HG02840 (cell line): ENCODE data around the gene RAI14.

ENCODE experiments used
- ATAC-seq: cut with Tn5 transposase; IDR thresholded peaks from one replicate; pipeline ENCODE4 v1.9.1; 2021; ENCODE audit warnings: mild to moderate bottlenecking, moderate library complexity, moderate number of reproducible peaks; ENCODE audit not compliant: unreplicated experiment, low FRiP score

The RAI14 gene

DNA sequence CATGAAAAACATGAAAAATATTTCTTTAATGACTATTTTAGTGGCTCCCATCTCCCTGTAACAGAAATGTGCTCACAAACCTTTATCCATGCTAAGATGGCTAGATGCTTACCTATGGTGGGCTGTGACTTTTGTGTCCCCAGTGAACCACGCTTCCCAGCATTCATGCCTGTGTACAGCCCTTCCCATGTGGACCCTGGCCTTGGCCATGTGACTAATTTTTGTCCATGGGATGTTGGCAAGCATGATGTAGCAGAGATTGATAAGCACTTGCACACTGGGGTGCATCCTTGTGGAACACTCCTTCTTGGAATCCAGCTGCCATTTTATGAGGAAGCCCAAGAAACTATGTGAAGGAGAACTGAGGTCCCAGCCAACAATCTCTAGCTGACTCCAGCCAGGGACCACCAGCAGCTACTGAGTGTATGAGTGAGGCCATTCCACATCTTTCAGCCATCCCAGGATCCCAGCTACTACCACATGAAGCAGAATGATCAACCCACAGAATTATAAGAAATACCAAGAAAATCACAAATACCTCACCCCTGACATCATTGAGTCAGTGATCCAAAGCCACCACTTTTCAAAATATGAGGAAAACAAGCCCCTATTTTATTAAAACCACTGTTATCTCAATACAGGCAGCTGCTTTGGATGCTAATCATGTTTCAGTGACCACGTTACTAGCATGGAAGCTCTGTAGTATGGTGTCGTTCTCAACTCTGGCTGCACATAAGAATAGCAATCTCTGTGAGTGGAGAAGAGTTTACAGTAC, 16.1 kb upstream of the RAI14 start:
- ATAC-seq = no peak

DNA sequence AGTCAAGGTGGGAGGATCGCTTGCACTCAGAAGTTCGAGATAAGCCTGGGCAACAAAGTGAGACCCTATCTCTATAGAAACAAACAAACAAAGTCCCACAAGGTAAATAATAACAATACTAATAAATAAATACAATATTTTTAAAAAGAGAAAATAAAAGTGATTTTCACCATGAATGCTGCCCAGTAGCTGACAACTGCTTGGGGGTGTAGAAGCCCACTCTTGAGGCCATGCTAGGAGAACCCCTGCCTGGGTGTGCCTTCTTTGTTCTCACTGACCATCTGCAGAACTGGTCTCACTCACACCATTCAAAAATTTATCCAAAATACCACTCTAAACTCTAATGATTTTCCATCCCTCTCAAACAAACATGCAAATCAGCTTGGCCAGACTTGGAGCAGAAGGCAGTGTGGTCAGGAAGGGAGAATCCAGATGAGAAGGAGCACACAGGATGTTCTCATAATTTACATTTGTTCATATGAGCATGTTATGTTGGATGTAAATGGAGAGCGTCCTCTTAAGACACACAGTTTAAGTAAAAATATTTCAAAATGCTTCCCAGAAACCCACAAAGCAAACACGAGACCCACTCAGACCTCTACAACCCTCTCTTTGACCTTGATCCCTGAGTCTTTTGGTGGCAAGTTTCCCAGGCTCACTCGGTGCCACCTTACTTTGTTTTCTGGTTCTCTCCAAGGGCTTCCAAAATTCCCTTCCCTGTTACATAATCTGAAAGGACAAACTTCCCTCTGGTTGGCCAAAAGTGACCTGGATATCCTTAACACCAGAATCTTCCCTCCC, 7.9 kb upstream of the RAI14 start:
- ATAC-seq = no peak

DNA sequence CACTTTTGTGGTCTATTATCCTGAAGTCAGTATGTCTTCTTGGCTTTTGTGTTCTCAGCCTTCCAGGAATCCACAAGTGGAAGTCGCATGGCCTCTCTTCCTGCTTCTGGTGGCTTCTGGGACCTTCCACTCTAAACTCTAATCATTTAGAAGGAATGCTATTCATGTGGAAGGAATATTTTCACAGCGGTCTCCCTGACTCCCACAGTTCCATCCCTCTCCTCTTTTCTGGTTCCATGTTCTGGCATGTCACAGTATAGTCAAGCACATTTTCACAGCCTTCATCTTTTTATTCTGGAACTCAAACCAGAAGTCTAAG, 7.3 kb upstream of the RAI14 start:
- ATAC-seq = no peak

DNA sequence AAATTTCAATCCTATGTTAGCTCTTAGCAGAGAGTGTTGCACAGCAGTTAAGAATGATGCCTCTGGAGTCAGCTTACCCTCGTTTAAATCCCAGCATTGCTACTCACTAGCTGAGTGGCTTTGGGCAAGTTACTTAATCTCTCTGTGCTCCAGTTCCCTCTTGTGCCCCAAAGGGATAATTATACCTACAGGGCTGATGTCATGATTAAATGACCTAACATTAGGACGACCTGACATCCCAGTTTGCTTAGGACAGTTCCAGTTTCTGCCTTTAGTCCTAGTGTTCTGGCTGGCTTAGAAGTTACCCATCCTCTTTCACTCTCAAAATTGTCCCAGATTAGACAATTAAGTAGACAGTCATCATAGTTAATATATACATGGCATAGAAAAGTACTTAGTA, 4.3 kb upstream of the RAI14 start:
- ATAC-seq = no peak

DNA sequence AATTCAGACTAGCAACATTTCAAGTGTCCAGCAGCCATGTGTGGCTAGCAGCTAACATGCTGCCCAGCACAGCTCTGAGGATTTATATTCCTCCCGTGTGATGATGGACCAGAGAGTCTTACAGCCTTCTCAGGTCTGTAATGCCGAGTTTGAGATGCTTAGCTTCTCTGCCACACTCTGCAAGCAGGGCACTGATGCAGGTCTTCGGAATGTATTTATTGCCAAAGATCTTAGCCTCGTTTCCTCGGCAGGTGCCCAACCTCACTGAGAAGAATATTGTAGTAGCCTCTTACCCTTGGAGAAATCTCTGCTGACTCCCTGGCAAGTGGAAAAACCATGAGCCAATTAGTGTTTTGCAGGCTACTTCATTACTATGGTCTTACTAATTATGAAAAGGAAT, 3.7 kb upstream of the RAI14 start:
- no peak for ATAC-seq

DNA sequence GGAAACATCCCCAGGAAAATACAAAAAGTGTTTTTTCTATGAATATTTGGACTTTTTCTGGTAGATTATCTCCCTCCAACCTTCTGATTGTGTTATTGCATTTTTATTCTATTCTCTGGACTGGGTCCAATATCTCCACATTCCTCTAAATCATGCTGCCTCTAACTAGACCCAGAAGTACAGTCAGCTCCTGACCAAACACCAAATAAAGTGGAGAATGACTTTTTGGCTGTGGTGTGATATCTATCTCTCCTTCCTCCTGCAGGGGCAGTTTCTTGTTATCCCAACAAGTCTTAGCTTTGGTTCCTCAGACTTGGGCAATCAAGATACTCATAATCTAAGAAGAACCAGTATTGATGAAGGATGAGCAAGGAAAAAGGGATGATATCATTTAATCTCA, 3.2 kb upstream of the RAI14 start:
- ATAC-seq = no peak

DNA sequence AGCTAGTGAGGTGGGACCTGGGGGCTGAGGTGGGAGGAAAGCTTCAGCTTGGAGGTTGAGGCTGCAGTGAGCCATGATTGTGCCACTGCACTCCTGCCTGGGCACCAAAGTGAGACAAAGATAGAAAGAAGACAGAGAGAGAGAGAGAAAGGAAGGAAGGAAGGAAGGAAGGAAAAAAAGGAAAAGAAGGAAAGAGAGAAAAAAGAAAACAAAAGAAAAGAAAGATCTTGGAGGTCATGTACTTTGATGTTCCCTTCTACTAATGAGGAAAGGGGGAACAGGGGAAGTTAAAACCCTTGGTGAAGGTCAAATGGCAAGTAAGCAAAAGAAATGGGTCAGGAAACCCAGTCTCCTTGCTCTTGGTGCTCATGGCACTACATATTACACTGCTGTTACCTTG, 2.4 kb upstream of the RAI14 start:
- ATAC-seq = no peak

DNA sequence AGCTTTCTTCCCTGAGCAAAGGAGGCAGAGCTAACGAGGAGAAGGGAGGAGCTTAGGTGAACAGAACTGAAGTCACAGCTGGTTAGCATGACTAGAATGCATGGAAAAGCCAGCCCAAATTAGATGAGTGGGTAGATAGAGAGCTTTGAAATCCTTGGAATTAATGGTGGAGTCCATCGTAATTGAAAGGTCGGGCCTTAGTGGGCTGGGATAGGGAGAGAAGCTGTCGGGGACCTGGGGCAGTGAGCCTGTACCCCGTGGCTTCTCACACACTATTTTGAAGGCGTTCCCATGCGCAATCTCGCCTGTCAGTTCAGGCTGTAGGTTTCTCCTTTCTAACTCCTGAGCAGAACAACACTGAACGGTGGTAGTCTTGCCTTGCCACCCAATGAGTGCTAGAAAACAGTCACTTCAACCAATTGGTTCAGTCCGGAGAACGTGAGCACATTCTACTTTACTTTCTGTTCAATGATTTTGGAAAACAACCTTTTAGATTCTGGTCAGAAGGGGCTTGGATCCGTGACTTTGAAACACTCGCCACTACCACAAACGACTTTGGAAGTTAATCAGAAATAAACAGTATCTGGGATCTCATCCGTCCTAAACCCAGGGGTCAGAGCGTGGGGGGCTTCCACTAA, 655 bp upstream of the RAI14 start:
- no peak for ATAC-seq

DNA sequence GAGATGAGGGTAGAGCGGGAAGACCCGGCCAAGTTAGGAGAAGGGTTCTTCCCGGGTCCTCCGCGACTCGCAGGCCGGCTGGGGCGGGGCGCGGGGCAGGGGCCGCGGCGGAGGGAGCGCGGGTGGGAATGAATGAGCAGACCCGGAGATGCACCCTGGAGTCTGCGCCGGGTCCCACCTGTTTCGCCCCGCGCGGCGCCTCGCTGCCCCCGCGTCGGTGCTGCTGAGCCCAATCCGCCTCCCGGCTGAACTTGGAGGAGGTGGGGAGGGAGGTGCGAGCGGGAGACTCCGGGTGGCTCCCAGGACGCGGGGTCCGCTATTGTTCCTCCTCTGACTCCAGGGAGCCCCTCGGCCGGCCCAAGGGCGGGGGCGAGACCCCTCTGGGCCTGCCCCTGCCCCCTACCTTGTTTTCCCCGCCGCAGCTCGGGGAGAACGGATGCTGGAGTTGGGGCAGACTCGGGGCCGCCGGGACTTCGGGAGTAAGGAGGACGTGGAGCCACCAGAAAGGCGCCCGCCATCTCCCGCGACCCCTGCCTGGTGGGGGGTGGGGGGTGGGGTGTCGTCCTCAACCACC, 659 bp downstream of the RAI14 start:
- ATAC-seq = no peak

DNA sequence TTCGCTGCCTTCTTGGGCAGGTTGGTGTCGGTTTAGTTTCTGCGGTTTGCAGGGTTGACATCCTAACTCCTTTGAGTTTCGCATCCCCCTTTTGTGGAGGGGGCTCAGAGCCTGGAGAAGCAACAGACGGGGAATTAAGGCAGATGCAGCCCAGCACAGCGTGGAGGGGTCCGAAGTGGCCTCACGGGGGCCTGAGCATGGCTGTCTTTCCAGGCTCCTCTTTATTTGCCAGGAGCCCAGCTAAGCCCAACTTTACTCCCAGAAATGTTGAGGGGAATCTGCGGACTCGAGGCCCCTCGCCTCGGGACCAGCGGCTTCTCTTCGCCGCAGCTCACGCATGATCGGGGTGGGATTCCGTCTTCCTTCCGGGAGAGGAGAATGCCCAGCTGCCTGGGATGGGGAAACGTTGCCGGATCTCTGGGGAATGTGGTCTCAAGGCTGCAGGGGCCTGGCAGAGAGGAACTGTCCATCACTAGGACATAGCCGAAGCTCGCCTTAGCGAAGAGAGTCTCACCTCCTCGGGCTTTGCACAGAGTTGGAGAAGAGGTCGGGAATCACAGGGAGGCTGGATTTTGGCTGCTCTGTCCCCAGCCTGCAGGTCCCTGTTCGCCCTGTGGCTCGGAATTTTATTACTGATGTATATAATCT, 1.3 kb downstream of the RAI14 start:
- no peak for ATAC-seq

DNA sequence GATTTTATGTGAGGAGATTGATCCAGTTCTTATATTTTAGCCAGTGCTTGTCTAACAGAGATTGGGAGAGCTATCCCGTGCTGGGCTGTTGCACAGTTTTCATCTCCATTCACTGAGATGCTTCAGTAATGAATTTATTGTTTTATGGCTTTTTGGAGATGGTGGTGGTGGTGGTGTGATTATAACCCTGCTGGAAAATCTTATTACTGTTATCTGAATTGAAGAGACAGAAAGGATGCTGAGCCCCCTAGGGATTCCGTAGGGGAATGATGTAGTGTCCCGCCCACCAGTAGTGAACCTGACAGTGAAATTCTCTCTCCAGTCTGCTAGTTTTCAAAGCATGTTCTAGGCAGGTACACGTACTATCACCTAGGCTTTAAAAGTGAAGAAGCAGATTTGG, 1.9 kb downstream of the RAI14 start:
- ATAC-seq = no peak

DNA sequence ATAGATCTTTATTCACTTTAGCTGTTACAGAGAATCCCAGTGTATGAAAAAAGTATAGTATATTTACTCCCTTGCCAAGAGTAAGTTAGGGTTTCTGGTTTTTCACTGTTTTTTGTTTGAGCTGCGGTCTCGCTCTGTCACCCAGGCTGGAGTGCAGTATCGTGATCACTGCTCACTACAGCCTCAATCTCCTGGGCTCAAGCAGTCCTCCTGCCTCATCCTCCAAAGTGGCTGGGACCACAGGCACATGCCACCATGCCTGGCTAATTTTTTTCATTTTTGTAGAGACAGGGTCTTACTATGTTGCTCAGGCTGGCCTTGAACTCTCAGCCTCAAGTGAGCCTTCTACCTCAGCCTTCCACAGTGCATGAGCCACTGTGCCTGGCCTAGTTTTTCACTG, 3.0 kb downstream of the RAI14 start:
- no peak for ATAC-seq

DNA sequence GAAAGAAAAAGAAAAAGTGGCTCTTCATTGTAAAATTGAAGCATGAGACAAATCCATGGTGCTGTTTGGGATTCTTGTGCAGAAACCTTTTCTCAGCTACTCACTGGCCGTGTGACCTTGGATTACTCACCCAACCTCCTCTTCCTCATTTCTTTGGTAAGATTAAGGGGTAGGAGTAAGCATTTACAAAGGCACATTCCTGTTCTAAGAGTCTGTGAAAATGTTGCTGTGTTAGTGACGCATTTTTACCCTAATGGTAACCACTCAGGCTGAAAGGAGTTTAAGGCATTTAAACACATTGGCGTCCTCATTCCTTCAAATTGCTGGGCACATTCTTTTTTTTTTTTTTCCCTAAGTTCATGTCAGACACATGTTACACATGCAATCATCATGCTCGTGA, 4.3 kb downstream of the RAI14 start:
- ATAC-seq = no peak

DNA sequence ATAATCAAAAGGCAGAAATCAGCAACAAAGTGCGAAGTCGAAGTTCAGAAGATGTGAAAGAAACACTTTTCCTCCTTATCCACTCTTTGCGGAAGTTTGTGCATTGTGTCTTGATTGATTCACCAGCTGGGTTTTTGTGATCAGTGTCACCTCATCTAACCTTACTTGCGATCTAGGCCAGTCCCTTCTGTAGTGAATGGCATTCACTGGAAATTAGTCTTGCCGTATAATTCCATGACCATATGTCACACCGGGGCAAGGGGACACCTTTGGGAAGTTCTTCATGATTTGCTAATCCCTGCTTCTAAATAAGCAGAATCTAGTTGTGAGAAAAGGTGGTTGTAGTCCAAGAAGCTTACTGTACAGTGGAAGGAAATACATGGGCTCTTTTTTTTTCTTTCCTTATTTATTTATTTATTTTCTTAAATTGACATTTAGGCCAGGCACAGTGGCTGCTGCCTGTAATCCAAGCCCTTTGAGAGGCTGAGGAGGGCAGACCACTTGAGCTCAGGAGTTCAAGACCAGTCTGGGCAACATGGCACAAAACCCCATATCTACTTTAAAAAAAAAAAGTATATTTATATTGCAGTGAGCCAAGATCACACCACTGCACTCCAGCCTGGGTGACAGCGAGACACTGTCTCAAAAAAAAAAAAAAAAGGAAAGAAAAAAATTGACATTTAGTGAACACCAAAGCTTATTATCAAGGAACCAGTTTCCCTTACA, 7.8 kb downstream of the RAI14 start:
- no peak for ATAC-seq

DNA sequence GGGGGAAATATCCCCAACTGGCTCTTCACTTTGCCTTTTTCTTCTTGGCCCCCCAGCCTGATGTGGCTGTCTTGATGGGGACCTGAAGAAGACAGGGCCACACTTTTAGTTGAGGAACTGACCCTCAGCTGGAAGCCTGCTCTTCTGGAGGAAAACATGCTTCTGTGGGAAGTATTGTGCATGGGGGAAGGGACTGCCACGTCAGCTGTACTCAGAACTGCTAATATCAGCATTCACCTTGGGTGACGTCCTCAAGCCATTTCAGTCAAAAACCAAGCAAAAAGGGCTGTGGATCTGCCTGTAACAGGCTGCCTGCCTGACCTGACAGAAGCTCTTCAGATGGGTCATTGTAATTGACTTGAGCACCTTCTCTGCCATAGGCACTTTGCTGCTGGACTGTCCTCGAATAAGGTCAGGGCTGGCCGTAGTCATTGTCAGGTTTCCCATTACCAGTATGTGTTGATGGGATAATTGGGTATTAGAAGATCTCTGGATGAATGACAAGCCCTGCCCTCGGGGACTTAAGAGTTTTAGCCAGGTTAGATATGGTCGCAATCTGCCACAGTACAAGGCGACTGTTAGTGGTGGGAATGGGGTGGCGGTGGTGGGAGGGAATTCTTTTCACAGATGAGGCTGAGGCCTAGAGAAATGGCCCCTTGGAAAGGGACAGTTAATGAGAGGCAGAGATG, 10.4 kb downstream of the RAI14 start:
- ATAC-seq = no peak

DNA sequence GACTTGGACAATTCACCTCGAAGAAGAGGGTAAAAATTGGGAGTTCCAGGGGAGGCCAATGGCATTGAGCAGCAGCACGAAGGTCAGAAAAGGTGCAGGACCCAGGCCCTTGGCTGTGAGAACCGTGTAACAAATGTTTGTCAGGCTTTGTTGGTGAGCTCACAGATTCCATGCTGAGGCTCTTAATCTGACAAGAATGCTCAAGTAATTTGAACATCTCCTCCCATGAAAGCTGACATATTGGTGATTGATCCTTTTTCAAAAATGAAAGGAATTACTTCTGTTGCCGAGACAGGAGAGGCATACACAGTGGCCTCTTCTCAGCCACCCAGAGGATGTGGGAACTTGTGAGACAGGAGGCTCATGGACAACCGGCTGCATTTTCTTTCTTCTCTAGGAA, 11.6 kb downstream of the RAI14 start:
- no peak for ATAC-seq

DNA sequence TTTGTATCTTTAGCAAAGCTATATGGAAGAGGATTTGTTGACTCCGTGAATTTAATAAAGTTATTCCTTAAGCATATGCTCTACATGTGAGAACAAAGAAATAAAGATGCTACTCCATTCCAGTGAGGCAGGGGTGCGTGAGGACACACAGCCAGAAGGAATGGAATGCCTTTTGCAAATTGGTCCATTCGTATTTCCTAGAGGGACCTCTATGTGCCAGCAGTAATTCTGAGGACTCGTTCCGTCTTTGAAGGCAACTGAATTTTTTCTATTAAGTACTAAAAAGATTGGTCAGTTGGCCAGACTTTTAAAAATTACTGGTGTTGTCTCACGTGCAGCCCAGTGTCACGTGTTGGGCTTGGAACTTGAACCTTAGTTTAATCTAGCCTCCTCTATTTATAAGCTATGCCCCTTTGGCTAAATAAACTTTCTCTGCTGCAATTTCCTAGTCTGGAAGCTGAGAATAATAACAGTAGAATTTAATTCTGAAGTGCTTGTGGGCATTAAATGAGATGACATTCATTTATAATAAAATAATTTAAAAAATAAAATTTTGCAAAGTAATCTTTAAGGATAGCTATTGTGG, 13.9 kb downstream of the RAI14 start:
- ATAC-seq = no peak

DNA sequence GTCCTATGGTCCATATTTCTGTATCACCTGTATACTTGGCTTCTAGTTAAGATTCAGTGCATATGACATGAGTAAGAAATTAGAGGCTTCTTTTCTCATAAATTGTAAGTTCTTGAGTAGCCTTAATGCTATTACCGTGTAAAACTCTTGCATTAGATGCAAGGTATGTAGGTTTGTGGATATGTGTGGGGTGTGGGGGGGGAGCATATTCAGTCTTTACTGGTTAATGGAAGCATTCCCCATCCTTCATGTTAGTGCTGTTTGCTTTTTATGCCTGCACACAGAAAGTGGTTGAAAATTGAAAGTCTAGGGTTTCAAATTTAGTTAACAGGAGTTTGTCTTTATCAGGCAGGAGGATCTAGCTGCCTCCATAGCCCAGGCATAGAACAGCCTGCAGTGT, 16.1 kb downstream of the RAI14 start:
- ATAC-seq = no peak

DNA sequence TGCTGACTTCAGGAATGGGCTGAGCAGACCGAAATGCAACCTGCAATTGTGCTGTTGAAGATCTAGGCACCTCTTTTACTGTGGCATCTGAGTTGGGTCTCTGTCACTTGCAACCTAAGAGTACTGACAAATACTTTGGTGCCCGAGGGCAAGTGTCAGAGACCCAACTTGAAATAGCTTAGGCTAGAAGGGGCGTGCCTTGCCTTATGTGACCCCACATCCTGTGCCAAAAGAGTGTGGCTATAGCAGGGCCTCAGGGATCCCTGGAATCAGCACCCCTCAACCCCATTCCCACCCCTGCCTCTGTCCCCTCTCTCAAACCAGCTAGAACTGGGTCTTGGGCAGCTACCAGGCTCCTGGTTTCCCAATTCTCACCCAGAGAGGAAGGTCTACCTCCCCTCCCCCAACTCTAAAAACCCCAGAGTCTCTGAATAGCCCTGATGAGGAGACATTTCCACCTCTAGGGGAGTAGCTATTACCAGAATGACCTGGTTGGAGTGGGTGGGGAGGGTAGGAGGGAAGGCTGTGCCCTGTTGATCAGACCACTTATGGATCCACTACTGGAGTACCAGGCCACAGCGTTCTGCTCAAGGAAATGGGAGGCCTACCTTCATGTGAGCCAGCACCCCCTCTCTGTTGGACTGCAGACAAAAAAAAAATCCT, 17.5 kb downstream of the RAI14 start:
- ATAC-seq = no peak
